A673 (cell line): ENCODE data around the gene DNAH7.

ENCODE experiments used
- EZH2 ChIP-seq: fragments of 200-600 bp; sonication (generic); IDR thresholded peaks from 2 replicates; pipeline ENCODE4 v1.6.1; 2017; ENCODE audit warnings: borderline replicate concordance, low read depth, mild to moderate bottlenecking, mixed read lengths, antibody characterized with exemption, low read length; ENCODE audit not compliant: poor library complexity, severe bottlenecking
- TF ChIP-seq, protein P1 (sequence below): fragments of 300-800, 200-600 bp; sonication (generic); conservative IDR thresholded peaks from 2 replicates; pipeline ENCODE4 v1.5.1; 2017; ENCODE audit warnings: low read depth, mild to moderate bottlenecking, antibody characterized with exemption, low read length, moderate library complexity, mixed read lengths

GRCh38 chr2:196077821-196078220 lies 9.2 kb upstream of the DNAH7 start:
- TF ChIP-seq, protein P1, sequence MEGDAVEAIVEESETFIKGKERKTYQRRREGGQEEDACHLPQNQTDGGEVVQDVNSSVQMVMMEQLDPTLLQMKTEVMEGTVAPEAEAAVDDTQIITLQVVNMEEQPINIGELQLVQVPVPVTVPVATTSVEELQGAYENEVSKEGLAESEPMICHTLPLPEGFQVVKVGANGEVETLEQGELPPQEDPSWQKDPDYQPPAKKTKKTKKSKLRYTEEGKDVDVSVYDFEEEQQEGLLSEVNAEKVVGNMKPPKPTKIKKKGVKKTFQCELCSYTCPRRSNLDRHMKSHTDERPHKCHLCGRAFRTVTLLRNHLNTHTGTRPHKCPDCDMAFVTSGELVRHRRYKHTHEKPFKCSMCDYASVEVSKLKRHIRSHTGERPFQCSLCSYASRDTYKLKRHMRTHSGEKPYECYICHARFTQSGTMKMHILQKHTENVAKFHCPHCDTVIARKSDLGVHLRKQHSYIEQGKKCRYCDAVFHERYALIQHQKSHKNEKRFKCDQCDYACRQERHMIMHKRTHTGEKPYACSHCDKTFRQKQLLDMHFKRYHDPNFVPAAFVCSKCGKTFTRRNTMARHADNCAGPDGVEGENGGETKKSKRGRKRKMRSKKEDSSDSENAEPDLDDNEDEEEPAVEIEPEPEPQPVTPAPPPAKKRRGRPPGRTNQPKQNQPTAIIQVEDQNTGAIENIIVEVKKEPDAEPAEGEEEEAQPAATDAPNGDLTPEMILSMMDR = no peak
- no peak for TF ChIP-seq EZH2
